Raji (cell line): ENCODE results near the gene CAMKMT.

Experiments used
- POLR2A ChIP-seq: IDR thresholded peaks from 2 replicates; pipeline ENCODE4 v1.6.1; 2011; ENCODE audit warnings: low read depth, low read length, control low read depth; ENCODE audit not compliant: insufficient read depth

CAMKMT gene

GRCh38 chr2:44722026-44722625 is 360.4 kb downstream of the CAMKMT start:
- TF ChIP-seq POLR2A, result no peak

- no peak for TF ChIP-seq POLR2A
Measured at GRCh38 chr2:44723921-44724320, 362.2 kb downstream of the CAMKMT start.

GRCh38 chr2:44730593-44730992 is 368.8 kb downstream of the CAMKMT start:
- no peak for TF ChIP-seq POLR2A

GRCh38 chr2:44731505-44731904 is 369.8 kb downstream of the CAMKMT start:
- no peak for TF ChIP-seq POLR2A

- TF ChIP-seq POLR2A, result no peak
Measured at GRCh38 chr2:44736270-44736942, 374.7 kb downstream of the CAMKMT start.

- no peak for TF ChIP-seq POLR2A
Measured at GRCh38 chr2:44740678-44741077, 378.9 kb downstream of the CAMKMT start.

GRCh38 chr2:44741507-44741906 is 379.8 kb downstream of the CAMKMT start:
- TF ChIP-seq POLR2A, result no peak

GRCh38 chr2:44742057-44742456 is 380.3 kb downstream of the CAMKMT start:
- TF ChIP-seq POLR2A, result no peak

GRCh38 chr2:44743473-44743872 is 381.7 kb downstream of the CAMKMT start:
- TF ChIP-seq POLR2A, result no peak

GRCh38 chr2:44744961-44745892 is 383.5 kb downstream of the CAMKMT start:
- no peak for TF ChIP-seq POLR2A

GRCh38 chr2:44745922-44746766 is 384.4 kb downstream of the CAMKMT start:
- TF ChIP-seq POLR2A, result no peak

- TF ChIP-seq POLR2A, result no peak
Measured at GRCh38 chr2:44746856-44747615, 385.3 kb downstream of the CAMKMT start.

GRCh38 chr2:44747794-44748193 is 386.0 kb downstream of the CAMKMT start:
- TF ChIP-seq POLR2A, result no peak
